Measurements from ENCODE around the gene ZNF28. TPM values are rescaled to one million over a fixed set of nuclear protein-coding genes. Genes with fewer than 3 reads are reported as not detected.

Gene ZNF28
- total RNA-seq, 2 donors from 2014 or later: 13.3 to 17.8 TPM

Other genes with a start within 250 kb of the ZNF28 start
- 10 to 100 TPM; 47.4 to 52.8 TPM for gene ZNF83, start 183.3 kb downstream of the ZNF28 start, total RNA-seq
- 10 to 100 TPM; 21.3 to 24.7 TPM for gene ZNF611, start 86.6 kb downstream of the ZNF28 start, total RNA-seq
- 10 to 100 TPM; 14.1 to 20.9 TPM for gene ZNF600, start 34.8 kb downstream of the ZNF28 start, total RNA-seq
- gene ZNF468, start 36.0 kb upstream of the ZNF28 start, total RNA-seq: 10 to 100 TPM; 11.3 to 16.2 TPM
- 10 to 100 TPM in 1 of 2 donors, 1 to 10 TPM in 1; 9.9 to 13.0 TPM for gene ZNF320, start 76.0 kb upstream of the ZNF28 start, total RNA-seq
- 1 to 10 TPM; 5.9 to 8.0 TPM for gene ZNF888, start 101.8 kb upstream of the ZNF28 start, total RNA-seq
- 10 to 100 TPM; 12.0 to 16.2 TPM for gene ZNF816, start 141.2 kb upstream of the ZNF28 start, total RNA-seq
- not detected for gene ERVV-1, start 192.3 kb upstream of the ZNF28 start, total RNA-seq
- not detected for gene ERVV-2, start 223.1 kb upstream of the ZNF28 start, total RNA-seq